HepG2 (cell line): ENCODE data around the gene NEDD4L. TPM values are rescaled to one million over a fixed set of nuclear protein-coding genes. Genes with fewer than 3 reads are reported as not detected.

Source experiments
- ATAC-seq: fragments of 200-7000 bp; cut with Tn5 transposase; 3 replicates; pipeline ENCODE4 v1.9.1; 2020; ENCODE audit warnings: mild to moderate bottlenecking, moderate library complexity
- BruUV-seq: library from RNA; stranded (reverse); fragments of 400-500 nt; replicated peaks from 2 replicates; lab custom pipeline; 2021; lab: Mats Ljungman, UMichigan
- CTCF ChIA-PET: fragments of 300-600 bp; formaldehyde crosslinking; extraction: SDS; loops from one replicate; lab custom pipeline; 2021; ENCODE audit warnings: low total read pairs, inconsistent platforms, low intra/inter-chr PET ratio; lab: Yijun Ruan, JAX
- POLR2A ChIA-PET: fragments of 350-600 bp; sonication (Branson Sonifier 250); formaldehyde crosslinking; loops from one replicate; lab custom pipeline; 2020; ENCODE audit warnings: antibody characterized with exemption, inconsistent platforms; lab: Yijun Ruan, JAX
- DNase-seq: peaks from one replicate; pipeline ENCODE4 v3.0.0-alpha.2; 2015; ENCODE audit warnings: low spot score
- FAIRE-seq: peaks from 3 replicates; lab custom pipeline; 2011; peaks lifted over from hg19 to GRCh38; lab: Jason Lieb, UNC
- H2AFZ ChIP-seq: one replicate; pipeline ENCODE4 v1.6.1; 2011; ENCODE audit warnings: low read length, inconsistent platforms
- H3K27ac ChIP-seq: fragments of 300-600 bp; 3 replicates; pipeline ENCODE4 v1.8.0; 2011; ENCODE audit warnings: mixed run types, mild to moderate bottlenecking, mixed read lengths, low read length, inconsistent platforms; ENCODE audit not compliant: insufficient read depth; ENCODE audit errors: extremely low read length
- H3K27me3 ChIP-seq, 2 experiments: fragments of 200-600 bp in 1 of 2; 2 replicates in 1 of 2; 3 replicates in 1 of 2; pipeline versions ENCODE4 v1.6.0 to v1.8.0; 2011; ENCODE audit warnings: low read length in 2 of 2, mild to moderate bottlenecking in 2 of 2, moderate library complexity in 2 of 2, inconsistent platforms in 1 of 2; ENCODE audit not compliant: insufficient read depth in 2 of 2, control insufficient read depth in 1 of 2
- H3K36me3 ChIP-seq, 2 experiments: fragments of 200-600 bp in 1 of 2; replicated peaks in 1 of 2; 2 replicates in 1 of 2; 3 replicates in 1 of 2; pipeline versions ENCODE4 v1.5.1 to v1.8.0; 2011; ENCODE audit warnings: low read length in 2 of 2, inconsistent platforms in 1 of 2; ENCODE audit not compliant: insufficient read depth in 2 of 2, control insufficient read depth in 1 of 2
- H3K4me1 ChIP-seq: 2 replicates; pipeline ENCODE4 v1.5.1; 2012; ENCODE audit warnings: low read length, inconsistent platforms; ENCODE audit not compliant: insufficient read depth
- H3K4me2 ChIP-seq: 2 replicates; pipeline ENCODE4 v1.6.0; 2011; ENCODE audit warnings: low read depth, low read length, inconsistent platforms
- H3K4me3 ChIP-seq, 3 experiments: fragments of 200-600 bp in 1 of 3; sonication (generic), shearing (Covaris generic) in 1 of 3; replicated peaks in 1 of 3; 2 replicates each; pipeline ENCODE4 v1.5.1; 2011 to 2016; ENCODE audit warnings: low read length in 3 of 3, inconsistent platforms in 2 of 3, low read depth in 2 of 3, mild to moderate bottlenecking in 2 of 3, control low read depth in 1 of 3, mixed read lengths in 1 of 3; ENCODE audit not compliant: insufficient read depth in 1 of 3
- H3K79me2 ChIP-seq: one replicate; pipeline ENCODE4 v1.6.1; 2011; ENCODE audit warnings: low read length, inconsistent platforms; ENCODE audit not compliant: insufficient read depth
- H3K9ac ChIP-seq: 2 replicates; pipeline ENCODE4 v1.6.0; 2011; ENCODE audit warnings: mild to moderate bottlenecking, low read depth, low read length, inconsistent platforms; ENCODE audit not compliant: insufficient read depth
- H3K9me3 ChIP-seq: 2 replicates; pipeline ENCODE4 v1.5.1; 2012; ENCODE audit warnings: mild to moderate bottlenecking, low read length
- H4K20me1 ChIP-seq: 2 replicates; pipeline ENCODE4 v1.6.0; 2011; ENCODE audit warnings: inconsistent platforms, mild to moderate bottlenecking, low read length, moderate library complexity; ENCODE audit not compliant: insufficient read depth
- ATAD3A ChIP-seq: sonication (generic); formaldehyde crosslinking; IDR thresholded peaks from 2 replicates; pipeline ENCODE4 v1.4.0; 2020; ENCODE audit warnings: missing genetic modification reagents
- FOXP4 ChIP-seq: sonication (generic); formaldehyde crosslinking; IDR thresholded peaks from 2 replicates; pipeline ENCODE4 v1.4.0; 2020; ENCODE audit warnings: missing genetic modification reagents
- GATAD1 ChIP-seq: IDR thresholded peaks from 2 replicates; pipeline ENCODE4 v1.6.1; 2016; ENCODE audit warnings: missing genetic modification reagents, missing compliant biosample characterization
- NFYB ChIP-seq: sonication (generic); formaldehyde crosslinking; IDR thresholded peaks from 2 replicates; pipeline ENCODE4 v1.4.0; 2020; ENCODE audit warnings: missing genetic modification reagents
- PHF20 ChIP-seq: sonication (generic); formaldehyde crosslinking; IDR thresholded peaks from 2 replicates; pipeline ENCODE4 v1.5.0; 2020; ENCODE audit warnings: mild to moderate bottlenecking, missing genetic modification reagents
- SNAPC2 ChIP-seq: sonication (generic); formaldehyde crosslinking; IDR thresholded peaks from 2 replicates; pipeline ENCODE4 v1.8.1; 2022; ENCODE audit warnings: mild to moderate bottlenecking, missing genetic modification reagents
- ZNF317 ChIP-seq: sonication (generic); formaldehyde crosslinking; IDR thresholded peaks from 2 replicates; pipeline ENCODE4 v1.5.0; 2020; ENCODE audit warnings: mild to moderate bottlenecking, missing genetic modification reagents
- WGBS: methylation state at CpG from one replicate; pipeline ENCODE4 v1.1.6; 2017; ENCODE audit warnings: low lambda C conversion rate; 5-methylcytosine and 5-hydroxymethylcytosine counted together
- in situ Hi-C: cut with HindIII; loops from 2 replicates; pipeline ENCODE4 v1.10.0; 2017; ENCODE audit warnings: low pct_unique_long_range_greater_than_20kb; ENCODE audit not compliant: extremely low pct_ligation_motif_present
- intact Hi-C: fragments of 100-400 bp; cut with micrococcal nuclease; formaldehyde crosslinking; loops from one replicate; pipeline ENCODE4 v1.10.0; 2022; ENCODE audit not compliant: unreplicated experiment
- polyA plus RNA-seq, 8 experiments: library from polyadenylated mRNA; depleted of rRNA in 3 of 8; stranded (reverse) in 7 of 8; unstranded in 1 of 8; fragments of >200 nt; fragmentation: Illumina TruSeq in 4 of 8; extraction: Trizol in 4 of 8; gene quantifications; 2 replicates each; pipeline versions ENCODE4 v1.2.1 to v1.2.3, GENCODE V29; 2011 to 2016; ENCODE audit warnings: low read depth in 4 of 8, missing spikeins in 1 of 8, mixed read lengths in 1 of 8; ENCODE audit not compliant: insufficient read depth in 1 of 8
- total RNA-seq, 5 experiments: library from RNA; depleted of rRNA; stranded (reverse); fragments of >200 nt; fragmentation: Illumina TruSeq; extraction: Trizol; gene quantifications; 2 replicates each; pipeline ENCODE4 v1.2.3, GENCODE V29; 2016; ENCODE audit warnings: low read depth in 1 of 5

Gene NEDD4L
- total and polyA plus RNA-seq, 2 of the 13 experiments (the other 11 are each of a cell fraction or from before 2014, with no cell fraction given) = 168 to 390 TPM

GRCh38 chr18:58095655-58096054 lies 51.6 kb downstream of the NEDD4L start (continued):
- no peak for TF ChIP-seq FOXP4 (CRISPR knock-in tag)
- no peak for TF ChIP-seq NFYB (CRISPR knock-in tag)
- no peak for TF ChIP-seq SNAPC2 (CRISPR knock-in tag)
- no peak for TF ChIP-seq PHF20 (CRISPR knock-in tag)
- TF ChIP-seq GATAD1 (CRISPR knock-in tag) = no peak

GRCh38 chr18:58096658-58097057 lies 52.6 kb downstream of the NEDD4L start:
- ChIA-PET POLR2A (no interaction called here), CTCF (no interaction called here)
- Histone ChIP-seq H3K9me3 (no peaks in the 10 kb centered on the region), H3K4me2 (peak overlapping the region; percentile 25), H2AFZ (no peak overlapping the region), H4K20me1 (no peaks in the 10 kb centered on the region), H3K36me3 (no peaks in the 10 kb centered on the region), H3K27ac (peak overlapping the region; percentile 30)
- no peak for DNase-seq
- in situ Hi-C loops = no loop called here
- 75% methylated on average over 1 of the region's 1 CpG for WGBS
- no peak for FAIRE-seq
- no peak for ATAC-seq
- TF ChIP-seq ATAD3A (CRISPR knock-in tag) (no peak), ZNF317 (CRISPR knock-in tag) (peak; percentile 89)
- TF ChIP-seq, all 625 proteins: peak for 1
- BruUV-seq = no TSS peak
- Histone ChIP-seq H3K4me1 (peaks cover 48% of the 10 kb centered on the region), H3K27me3 (no peaks in the 10 kb centered on the region), H3K9ac (no peak overlapping the region), H3K4me3 (no peak overlapping the region), H3K79me2 (peaks cover 29% of the 10 kb centered on the region)
- intact Hi-C loops = no loop called here
